MM.1S (cell line): ENCODE data around the gene TGFB1I1.

ENCODE experiments used
- DNase-seq: peaks from one replicate; pipeline ENCODE4 v3.0.0-alpha.2; 2015
- H2AFZ ChIP-seq: fragments of 300-600 bp; sonication (generic); 2 replicates; pipeline ENCODE4 v1.6.0; 2016; ENCODE audit warnings: antibody characterized with exemption, low read length
- H3F3A ChIP-seq: fragments of 300-600 bp; sonication (generic); 2 replicates; pipeline ENCODE4 v1.6.1; 2016; ENCODE audit warnings: mild to moderate bottlenecking, antibody characterized with exemption, low read length, moderate library complexity, mixed read lengths; ENCODE audit not compliant: insufficient read depth
- H3K27ac ChIP-seq: fragments of 300-600 bp; sonication (generic); 2 replicates; pipeline ENCODE4 v1.5.1; 2016; ENCODE audit warnings: mild to moderate bottlenecking, low read length
- H3K27me3 ChIP-seq: fragments of 300-600 bp; sonication (generic); replicated peaks from 2 replicates; pipeline ENCODE4 v1.6.0; 2016; ENCODE audit warnings: low read length; ENCODE audit not compliant: insufficient read depth
- H3K36me3 ChIP-seq: fragments of 300-600 bp; sonication (generic); replicated peaks from 2 replicates; pipeline ENCODE4 v1.6.1; 2016; ENCODE audit warnings: mild to moderate bottlenecking, low read length, mixed read lengths; ENCODE audit not compliant: insufficient read depth
- H3K4me1 ChIP-seq: fragments of 300-600 bp; sonication (generic); 2 replicates; pipeline ENCODE4 v1.6.1; 2016; ENCODE audit warnings: low read length, mixed read lengths
- H3K4me2 ChIP-seq: fragments of 300-600 bp; sonication (generic); 2 replicates; pipeline ENCODE4 v1.6.0; 2016; ENCODE audit warnings: low read depth, low read length
- H3K4me3 ChIP-seq: fragments of 300-600 bp; sonication (generic); 2 replicates; pipeline ENCODE4 v1.5.1; 2016; ENCODE audit warnings: low read length, mixed read lengths
- H3K79me2 ChIP-seq: fragments of 300-600 bp; sonication (generic); 2 replicates; pipeline ENCODE4 v1.6.1; 2016; ENCODE audit warnings: mixed run types, low read length, mixed read lengths
- H3K9ac ChIP-seq: fragments of 300-600 bp; sonication (generic); 2 replicates; pipeline ENCODE4 v1.6.1; 2016; ENCODE audit warnings: low read length, mixed read lengths
- H3K9me2 ChIP-seq: fragments of 300-600 bp; sonication (generic); replicated peaks from 2 replicates; pipeline ENCODE4 v1.6.1; 2016; ENCODE audit warnings: mild to moderate bottlenecking, low read length, mixed read lengths; ENCODE audit not compliant: insufficient read depth
- H3K9me3 ChIP-seq: fragments of 300-600 bp; sonication (generic); replicated peaks from 2 replicates; pipeline ENCODE4 v1.6.1; 2016; ENCODE audit warnings: mild to moderate bottlenecking, low read length, mixed read lengths; ENCODE audit not compliant: insufficient read depth
- H4K20me1 ChIP-seq: fragments of 300-600 bp; sonication (generic); 2 replicates; pipeline ENCODE4 v1.6.1; 2016; ENCODE audit warnings: mild to moderate bottlenecking, low read length, moderate library complexity, mixed read lengths; ENCODE audit not compliant: insufficient read depth
- CTCF ChIP-seq: fragments of 300-600 bp; sonication (generic); IDR thresholded peaks from 2 replicates; pipeline ENCODE4 v1.5.1; 2016; ENCODE audit warnings: antibody characterized with exemption, low read length, mixed read lengths
- EZH2 ChIP-seq: fragments of 300-600 bp; sonication (generic); optimal IDR thresholded peaks from 2 replicates; pipeline ENCODE3; 2017; ENCODE audit warnings: low read depth, mild to moderate bottlenecking, antibody characterized with exemption, low read length, mixed read lengths
- EZH2phosphoT487 ChIP-seq: fragments of 300-600 bp; sonication (generic); IDR thresholded peaks from 2 replicates; pipeline ENCODE4 v1.6.1; 2018; ENCODE audit warnings: antibody characterized with exemption, low read length

Gene TGFB1I1

GRCh38 chr16:31525113-31525512 is 53.2 kb downstream of the TGFB1I1 start:
- H3K4me1 ChIP-seq, result no peaks in the 10 kb centered on the region
- no peaks in the 10 kb centered on the region for H3K79me2 ChIP-seq
- H3K9ac ChIP-seq, result no peak overlapping the region
- H4K20me1 ChIP-seq, result no peaks in the 10 kb centered on the region
- no peaks in the 10 kb centered on the region for H3F3A ChIP-seq
- no peaks in the 10 kb centered on the region for H3K9me2 ChIP-seq
- no peaks in the 10 kb centered on the region for H3K36me3 ChIP-seq
- no peak for DNase-seq
- TF ChIP-seq EZH2phosphoT487, result no peak
- no peak for TF ChIP-seq CTCF
- no peak for TF ChIP-seq EZH2
- no peak overlapping the region for H2AFZ ChIP-seq
- H3K4me3 ChIP-seq, result no peak overlapping the region
- H3K27ac ChIP-seq, result no peak overlapping the region
- H3K4me2 ChIP-seq, result no peak overlapping the region
- H3K9me3 ChIP-seq, result no peaks in the 10 kb centered on the region
- H3K27me3 ChIP-seq, result peaks cover 12% of the 10 kb centered on the region
